NCI-H2081 (cell line): Measurements from ENCODE around the gene ACER3.

Experiments
- DNase-seq, 2 experiments: peaks; one replicate each; lab custom pipeline; 2025; lab: John Stamatoyannopoulos, UW

The ACER3 gene

GRCh38 chr11:77074205-77074604, 213.5 kb downstream of the ACER3 start:
- DNase-seq: no peak

- no peak for DNase-seq
Measured at GRCh38 chr11:77074626-77075221, 214.0 kb downstream of the ACER3 start.

GRCh38 chr11:77075425-77075905, 214.7 kb downstream of the ACER3 start:
- DNase-seq: no peak
